ENCODE measurements around the gene CELSR2. TPM values are rescaled to one million over a fixed set of nuclear protein-coding genes. Genes with fewer than 3 reads are reported as not detected.

CELSR2 gene
- total RNA-seq, 2 experiments from 2014 or later: 6.9 to 12.5 TPM

DNA sequence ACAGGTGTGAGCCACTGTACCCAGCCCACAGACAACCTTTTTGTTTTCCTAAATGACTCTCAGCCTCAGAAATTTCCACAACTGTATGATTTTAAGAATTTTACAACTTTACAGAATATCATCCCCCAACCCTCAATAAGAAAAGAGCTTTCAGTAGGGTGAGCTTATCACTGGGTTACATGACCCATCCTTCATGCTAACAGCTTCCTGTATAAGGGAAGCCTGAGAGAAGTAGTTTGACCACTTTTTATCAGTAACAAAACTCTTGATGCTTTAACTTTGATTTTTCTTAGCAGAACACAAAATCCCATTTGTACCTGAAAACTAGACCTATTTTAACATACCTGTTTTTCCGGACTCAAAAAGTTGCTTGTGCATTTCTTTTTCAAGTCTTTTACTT, 67.2 kb downstream of the CELSR2 start:
- intact Hi-C loops (cut with micrococcal nuclease; ENCODE audit: unreplicated experiment): no loop called here
- Histone ChIP-seq H3K27ac (ENCODE audit: low read depth, low read length, poor library complexity, severe bottlenecking) (no peak overlapping the region), H4K20me1 (ENCODE audit: insufficient read depth, low read length) (no peaks in the 10 kb centered on the region), H3K36me3 (ENCODE audit: insufficient read depth, low read length) (peaks cover 65% of the 10 kb centered on the region), H3K79me2 (ENCODE audit: insufficient read depth, low read depth, low read length) (no peaks in the 10 kb centered on the region), H3K9me2 (ENCODE audit: insufficient read depth, low read length) (no peaks in the 10 kb centered on the region), H2AFZ (ENCODE audit: low read length) (no peak overlapping the region), H3K4me2 (ENCODE audit: low read length) (no peak overlapping the region), H3K9me3 (ENCODE audit: low read length) (no peaks in the 10 kb centered on the region), H3K4me1 (ENCODE audit: insufficient read depth, low read length, poor library complexity, severe bottlenecking) (no peaks in the 10 kb centered on the region), H3K4me3 (ENCODE audit: low read depth, low read length, poor library complexity, severe bottlenecking) (no peak overlapping the region)
- no TSS peak for BruUV-seq (replicated peaks)
- ChIA-PET CTCF (ENCODE audit: unreplicated experiment) (interaction anchor here (1.0 kb wide), 1 partner anchor 9 kb away, joined by 3 read pairs; the partner anchor contains the start of gene MYBPHL), POLR2A (interaction anchor here (0.9 to 1.0 kb wide), 2 partner anchors 10 to 26 kb away, joined by 4 read pairs; partner anchors contain the start of gene MYBPHL)
- TF ChIP-seq EZH2phosphoT487 (IDR thresholded peaks at IDR 0.05; ENCODE audit: borderline replicate concordance, low read depth, low read length): no peak
- TF ChIP-seq, protein P1, sequence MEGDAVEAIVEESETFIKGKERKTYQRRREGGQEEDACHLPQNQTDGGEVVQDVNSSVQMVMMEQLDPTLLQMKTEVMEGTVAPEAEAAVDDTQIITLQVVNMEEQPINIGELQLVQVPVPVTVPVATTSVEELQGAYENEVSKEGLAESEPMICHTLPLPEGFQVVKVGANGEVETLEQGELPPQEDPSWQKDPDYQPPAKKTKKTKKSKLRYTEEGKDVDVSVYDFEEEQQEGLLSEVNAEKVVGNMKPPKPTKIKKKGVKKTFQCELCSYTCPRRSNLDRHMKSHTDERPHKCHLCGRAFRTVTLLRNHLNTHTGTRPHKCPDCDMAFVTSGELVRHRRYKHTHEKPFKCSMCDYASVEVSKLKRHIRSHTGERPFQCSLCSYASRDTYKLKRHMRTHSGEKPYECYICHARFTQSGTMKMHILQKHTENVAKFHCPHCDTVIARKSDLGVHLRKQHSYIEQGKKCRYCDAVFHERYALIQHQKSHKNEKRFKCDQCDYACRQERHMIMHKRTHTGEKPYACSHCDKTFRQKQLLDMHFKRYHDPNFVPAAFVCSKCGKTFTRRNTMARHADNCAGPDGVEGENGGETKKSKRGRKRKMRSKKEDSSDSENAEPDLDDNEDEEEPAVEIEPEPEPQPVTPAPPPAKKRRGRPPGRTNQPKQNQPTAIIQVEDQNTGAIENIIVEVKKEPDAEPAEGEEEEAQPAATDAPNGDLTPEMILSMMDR (conservative IDR thresholded peaks at IDR 0.05; ENCODE audit: low read length): no peak
- DNase-seq (ENCODE audit: low spot score): no peak

DNA sequence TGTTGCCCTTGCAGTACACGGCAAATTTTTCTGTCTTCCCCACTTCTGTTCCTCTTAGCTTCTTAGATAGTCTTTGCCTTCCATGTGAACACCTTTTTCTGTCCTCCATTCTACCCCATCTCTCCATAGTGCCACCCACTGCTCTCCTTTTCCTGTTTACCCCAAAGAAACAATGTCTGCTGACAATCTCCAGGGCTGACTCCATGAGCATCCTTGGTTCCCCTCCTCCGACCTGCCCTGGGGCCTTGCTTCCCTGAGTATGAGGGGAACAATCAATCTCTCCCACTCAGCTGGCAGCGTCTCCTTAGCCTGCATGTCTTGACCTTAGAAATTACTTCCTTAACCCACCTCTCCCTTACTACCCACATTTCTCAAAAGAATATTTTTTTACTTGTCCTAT, 69.8 kb downstream of the CELSR2 start:
- H3K9me2 ChIP-seq (ENCODE audit: insufficient read depth, low read length): no peaks in the 10 kb centered on the region
- TF ChIP-seq, protein P1 (conservative IDR thresholded peaks at IDR 0.05; ENCODE audit: low read length): no peak
- intact Hi-C loops (cut with micrococcal nuclease; ENCODE audit: unreplicated experiment): no loop called here
- POLR2A ChIA-PET: interaction anchor here (0.6 to 1.1 kb wide), 3 partner anchors 11 to 58 kb away, joined by 3 to 5 read pairs (median 4); no protein-coding TSS in a partner anchor
- no peak for DNase-seq (ENCODE audit: low spot score)
- no peaks in the 10 kb centered on the region for H3K4me1 ChIP-seq (ENCODE audit: insufficient read depth, low read length, poor library complexity, severe bottlenecking)
- H2AFZ ChIP-seq (ENCODE audit: low read length): no peak overlapping the region
- no peak overlapping the region for H3K27ac ChIP-seq (ENCODE audit: low read depth, low read length, poor library complexity, severe bottlenecking)
- H3K36me3 ChIP-seq (ENCODE audit: insufficient read depth, low read length): peaks cover 78% of the 10 kb centered on the region
- CTCF ChIA-PET (ENCODE audit: unreplicated experiment): no interaction called here
- no peaks in the 10 kb centered on the region for H3K79me2 ChIP-seq (ENCODE audit: insufficient read depth, low read depth, low read length)
- no peaks in the 10 kb centered on the region for H3K9me3 ChIP-seq (ENCODE audit: low read length)
- no peak overlapping the region for H3K4me2 ChIP-seq (ENCODE audit: low read length)
- BruUV-seq (replicated peaks): no TSS peak
- H3K4me3 ChIP-seq (ENCODE audit: low read depth, low read length, poor library complexity, severe bottlenecking): no peak overlapping the region
- H4K20me1 ChIP-seq (ENCODE audit: insufficient read depth, low read length): no peaks in the 10 kb centered on the region

DNA sequence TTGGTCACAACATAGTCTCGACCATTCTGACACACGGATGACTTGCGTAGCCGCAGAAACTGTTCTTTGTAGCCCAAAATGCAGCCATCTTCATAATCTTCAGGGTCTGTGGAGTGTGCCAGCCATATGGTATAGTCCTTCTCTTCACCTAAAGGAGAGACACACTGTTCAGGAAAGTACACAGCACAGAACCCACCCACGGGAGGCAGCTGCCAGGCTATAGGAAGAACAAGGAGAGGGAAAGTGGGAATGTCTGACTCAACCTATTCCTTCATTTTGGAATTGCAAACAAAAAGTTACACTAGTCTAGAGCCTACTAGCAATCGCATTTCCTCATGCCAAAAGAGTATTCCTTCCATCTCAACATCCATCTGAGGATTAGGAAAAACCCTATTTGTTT, 73.6 kb downstream of the CELSR2 start:
- no peak for TF ChIP-seq EZH2phosphoT487 (IDR thresholded peaks at IDR 0.05; ENCODE audit: borderline replicate concordance, low read depth, low read length)
- TF ChIP-seq, protein P1 (conservative IDR thresholded peaks at IDR 0.05; ENCODE audit: low read length): no peak
- H3K27ac ChIP-seq (ENCODE audit: low read depth, low read length, poor library complexity, severe bottlenecking): no peak overlapping the region
- H3K4me2 ChIP-seq (ENCODE audit: low read length): no peak overlapping the region
- H3K4me3 ChIP-seq (ENCODE audit: low read depth, low read length, poor library complexity, severe bottlenecking): no peak overlapping the region
- ChIA-PET CTCF (ENCODE audit: unreplicated experiment) (no interaction called here), POLR2A (interaction anchor here (0.5 to 1.1 kb wide), 4 partner anchors 15 to 44 kb away, joined by 3 to 8 read pairs (median 3); no protein-coding TSS in a partner anchor)
- no peaks in the 10 kb centered on the region for H3K9me3 ChIP-seq (ENCODE audit: low read length)
- no peak overlapping the region for H2AFZ ChIP-seq (ENCODE audit: low read length)
- DNase-seq (ENCODE audit: low spot score): no peak
- no peaks in the 10 kb centered on the region for H3K4me1 ChIP-seq (ENCODE audit: insufficient read depth, low read length, poor library complexity, severe bottlenecking)
- H3K79me2 ChIP-seq (ENCODE audit: insufficient read depth, low read depth, low read length): no peaks in the 10 kb centered on the region
- no peaks in the 10 kb centered on the region for H4K20me1 ChIP-seq (ENCODE audit: insufficient read depth, low read length)
- BruUV-seq (replicated peaks): no TSS peak
- peaks cover 75% of the 10 kb centered on the region for H3K36me3 ChIP-seq (ENCODE audit: insufficient read depth, low read length)
- intact Hi-C loops (cut with micrococcal nuclease; ENCODE audit: unreplicated experiment): no loop called here
- H3K9me2 ChIP-seq (ENCODE audit: insufficient read depth, low read length): no peaks in the 10 kb centered on the region

Other genes with a start within 250 kb of the CELSR2 start
- gene WDR47, start 207.4 kb upstream of the CELSR2 start, total RNA-seq (2014; rRNA removed; shearing (Covaris generic)): 6.6 and 11.0 TPM in 2 replicates
- 9.4 and 12.0 TPM in 2 replicates for gene WDR47, start 207.4 kb upstream of the CELSR2 start, total RNA-seq (2022)
- gene TAF13, start 173.5 kb upstream of the CELSR2 start, total RNA-seq (2014; rRNA removed; shearing (Covaris generic)): 7.6 and 8.3 TPM in 2 replicates
- 22.7 and 27.2 TPM in 2 replicates for gene TAF13, start 173.5 kb upstream of the CELSR2 start, total RNA-seq (2022)
- 12.3 and 14.9 TPM in 2 replicates for gene TMEM167B, start 158.8 kb upstream of the CELSR2 start, total RNA-seq (2014; rRNA removed; shearing (Covaris generic))
- gene TMEM167B, start 158.8 kb upstream of the CELSR2 start, total RNA-seq (2022): 21.0 and 21.2 TPM in 2 replicates
- gene ELAPOR1, start 135.4 kb upstream of the CELSR2 start, total RNA-seq (2014; rRNA removed; shearing (Covaris generic)): not detected in 2 replicates
- 0.35 TPM in 1 of 2 replicates, not detected in the other for gene ELAPOR1, start 135.4 kb upstream of the CELSR2 start, total RNA-seq (2022)
- 277 and 295 TPM in 2 replicates for gene SARS1, start 35.6 kb upstream of the CELSR2 start, total RNA-seq (2014; rRNA removed; shearing (Covaris generic))
- 290 and 323 TPM in 2 replicates for gene SARS1, start 35.6 kb upstream of the CELSR2 start, total RNA-seq (2022)
- gene PSRC1, start 33.6 kb downstream of the CELSR2 start, total RNA-seq (2014; rRNA removed; shearing (Covaris generic)): 42.7 and 44.5 TPM in 2 replicates
- 40.7 and 43.7 TPM in 2 replicates for gene PSRC1, start 33.6 kb downstream of the CELSR2 start, total RNA-seq (2022)
- gene MYBPHL, start 57.5 kb downstream of the CELSR2 start, total RNA-seq (2014; rRNA removed; shearing (Covaris generic)): 0.16 TPM in 1 of 2 replicates, not detected in the other
- 0.35 TPM in 1 of 2 replicates, not detected in the other for gene MYBPHL, start 57.5 kb downstream of the CELSR2 start, total RNA-seq (2022)
- 16.2 and 21.8 TPM in 2 replicates for gene SORT1, start 148.4 kb downstream of the CELSR2 start, total RNA-seq (2014; rRNA removed; shearing (Covaris generic))
- 40.8 and 45.5 TPM in 2 replicates for gene SORT1, start 148.4 kb downstream of the CELSR2 start, total RNA-seq (2022)
- 46.3 and 53.3 TPM in 2 replicates for gene PSMA5, start 176.9 kb downstream of the CELSR2 start, total RNA-seq (2014; rRNA removed; shearing (Covaris generic))
- 141 and 152 TPM in 2 replicates for gene PSMA5, start 176.9 kb downstream of the CELSR2 start, total RNA-seq (2022)
- gene SYPL2, start 217.0 kb downstream of the CELSR2 start, total RNA-seq (2014; rRNA removed; shearing (Covaris generic)): not detected in 2 replicates
- not detected in 2 replicates for gene SYPL2, start 217.0 kb downstream of the CELSR2 start, total RNA-seq (2022)
- 6.5 and 13.1 TPM in 2 replicates for gene ATXN7L2, start 234.4 kb downstream of the CELSR2 start, total RNA-seq (2014; rRNA removed; shearing (Covaris generic))
- gene ATXN7L2, start 234.4 kb downstream of the CELSR2 start, total RNA-seq (2022): 8.2 and 9.6 TPM in 2 replicates
- 5.8 and 6.2 TPM in 2 replicates for gene CYB561D1, start 244.6 kb downstream of the CELSR2 start, total RNA-seq (2014; rRNA removed; shearing (Covaris generic))
- 10.5 and 11.3 TPM in 2 replicates for gene CYB561D1, start 244.6 kb downstream of the CELSR2 start, total RNA-seq (2022)

All from OCI-LY7 (cell line).